H1 (cell line): ENCODE measurements around the gene STAU1. TPM values are rescaled to one million over a fixed set of nuclear protein-coding genes. Genes with fewer than 3 reads are reported as not detected.

Source experiments
- CTCF ChIA-PET: fragments of 300-600 bp; sonication (Branson Sonifier 250); formaldehyde crosslinking; loops from one replicate; lab custom pipeline; 2021; ENCODE audit not compliant: partially characterized antibody; lab: Charles Lee
- POLR2A ChIA-PET: fragments of 300-600 bp; sonication (Branson Sonifier 250); formaldehyde crosslinking; loops from one replicate; lab custom pipeline; 2021; ENCODE audit warnings: inconsistent platforms; ENCODE audit not compliant: partially characterized antibody; lab: Charles Lee
- DNase-seq, 2 experiments: peaks; one replicate each; pipeline versions ENCODE4 v3.0.0 to v3.0.0-alpha.2; 2010 to 2022; ENCODE audit warnings: low spot score in 2 of 2, low read depth in 1 of 2, mixed read lengths in 1 of 2
- FAIRE-seq: peaks from 2 replicates; lab custom pipeline; 2011; peaks lifted over from hg19 to GRCh38; lab: Jason Lieb, UNC
- H2AFZ ChIP-seq: 2 replicates; pipeline ENCODE4 v1.8.1; 2012; ENCODE audit warnings: low read length, inconsistent platforms
- H2AK5ac ChIP-seq: 2 replicates; pipeline ENCODE4 v1.6.1; 2013; ENCODE audit warnings: low read depth, low read length
- H2BK120ac ChIP-seq: replicated peaks from 2 replicates; pipeline ENCODE3; 2013; ENCODE audit warnings: low read depth, low read length, inconsistent platforms
- H2BK12ac ChIP-seq: 2 replicates; pipeline ENCODE4 v1.6.1; 2013; ENCODE audit warnings: low read depth, low read length
- H2BK15ac ChIP-seq: 2 replicates; pipeline ENCODE4 v1.6.1; 2013; ENCODE audit warnings: low read length
- H2BK20ac ChIP-seq: 2 replicates; pipeline ENCODE4 v1.6.1; 2013; ENCODE audit warnings: low read length
- H2BK5ac ChIP-seq: 2 replicates; pipeline ENCODE4 v1.6.1; 2013; ENCODE audit warnings: low read depth, low read length
- H3K14ac ChIP-seq: 2 replicates; pipeline ENCODE4 v1.6.1; 2013; ENCODE audit warnings: inconsistent platforms; ENCODE audit not compliant: insufficient read length
- H3K18ac ChIP-seq: 2 replicates; pipeline ENCODE4 v1.6.1; 2013; ENCODE audit warnings: low read length; ENCODE audit errors: extremely low read depth
- H3K23ac ChIP-seq: 2 replicates; pipeline ENCODE4 v1.6.1; 2013; ENCODE audit warnings: inconsistent platforms; ENCODE audit not compliant: insufficient read length
- H3K23me2 ChIP-seq: 2 replicates; pipeline ENCODE4 v1.6.1; 2013; ENCODE audit warnings: low read depth, low read length
- H3K27ac ChIP-seq: 2 replicates; pipeline ENCODE4 v1.6.1; 2011; ENCODE audit warnings: low read depth, low read length, inconsistent platforms
- H3K27me3 ChIP-seq, 4 experiments: replicated peaks in 1 of 4; 1 replicate in 1 of 4; 2 replicates in 3 of 4; pipeline versions ENCODE4 v1.6.1 to v1.8.1; 2011 to 2013; ENCODE audit warnings: low read length in 3 of 4, mild to moderate bottlenecking in 3 of 4, inconsistent platforms in 2 of 4, mixed read lengths in 2 of 4, moderate library complexity in 1 of 4; ENCODE audit not compliant: control insufficient read depth in 3 of 4, insufficient read depth in 3 of 4; ENCODE audit errors: extremely low read depth in 1 of 4
- H3K36me3 ChIP-seq, 4 experiments: 2 replicates each; pipeline versions ENCODE4 v1.6.1 to v1.8.1; 2011 to 2013; ENCODE audit warnings: mild to moderate bottlenecking in 4 of 4, low read length in 3 of 4, moderate library complexity in 2 of 4, control low read depth in 1 of 4, inconsistent platforms in 1 of 4; ENCODE audit not compliant: insufficient read depth in 4 of 4, control insufficient read depth in 2 of 4
- H3K4ac ChIP-seq: replicated peaks from 2 replicates; pipeline ENCODE3; 2013; ENCODE audit warnings: low read length, low read depth, mixed read lengths, inconsistent platforms; ENCODE audit not compliant: insufficient read length
- H3K4me1 ChIP-seq, 4 experiments: replicated peaks in 1 of 4; 1 replicate in 1 of 4; 2 replicates in 3 of 4; pipeline versions ENCODE4 v1.6.1 to v1.8.1; 2011 to 2013; ENCODE audit warnings: low read length in 3 of 4, inconsistent platforms in 2 of 4, mixed read lengths in 1 of 4; ENCODE audit not compliant: insufficient read depth in 4 of 4, control insufficient read depth in 3 of 4
- H3K4me2 ChIP-seq, 2 experiments: 2 replicates each; pipeline versions ENCODE4 v1.6.1 to v1.8.1; 2011 to 2013; ENCODE audit warnings: low read depth in 2 of 2, low read length in 2 of 2, control low read depth in 1 of 2, inconsistent platforms in 1 of 2, mild to moderate bottlenecking in 1 of 2; ENCODE audit not compliant: insufficient read depth in 1 of 2
- H3K4me3 ChIP-seq, 4 experiments: fragments of 200-600, 300-600 bp in 1 of 4; sonication (generic), shearing (Covaris generic), sonication (Bioruptor Twin) in 1 of 4; 2 replicates each; pipeline versions ENCODE4 v1.5.1 to v1.8.1; 2011 to 2016; ENCODE audit warnings: low read length in 4 of 4, low read depth in 3 of 4, control low read depth in 2 of 4, inconsistent platforms in 2 of 4, mild to moderate bottlenecking in 2 of 4, mixed read lengths in 1 of 4, moderate library complexity in 1 of 4; ENCODE audit not compliant: insufficient read depth in 2 of 4; ENCODE audit errors: extremely low read depth in 1 of 4
- H3K56ac ChIP-seq: replicated peaks from 2 replicates; pipeline ENCODE3; 2013; ENCODE audit warnings: low read depth, mild to moderate bottlenecking, mixed read lengths, low read length, inconsistent platforms; ENCODE audit not compliant: insufficient read length
- H3K79me1 ChIP-seq: 2 replicates; pipeline ENCODE4 v1.6.1; 2013; ENCODE audit warnings: low read depth, low read length, control low read depth
- H3K79me2 ChIP-seq, 2 experiments: 2 replicates each; pipeline versions ENCODE4 v1.6.1 to v1.8.1; 2012 to 2013; ENCODE audit warnings: low read length in 2 of 2, mild to moderate bottlenecking in 2 of 2, inconsistent platforms in 1 of 2; ENCODE audit not compliant: insufficient read depth in 2 of 2, control insufficient read depth in 1 of 2
- H3K9ac ChIP-seq, 4 experiments: replicated peaks in 1 of 4; 1 replicate in 1 of 4; 2 replicates in 3 of 4; pipeline versions ENCODE4 v1.6.1 to v1.8.1; 2011 to 2013; ENCODE audit warnings: low read depth in 3 of 4, low read length in 3 of 4, control low read depth in 2 of 4, mild to moderate bottlenecking in 2 of 4, moderate library complexity in 2 of 4, inconsistent platforms in 1 of 4; ENCODE audit errors: extremely low read depth in 1 of 4
- H3K9me3 ChIP-seq, 2 experiments: 2 replicates each; pipeline versions ENCODE4 v1.6.1 to v1.8.1; 2012 to 2013; ENCODE audit warnings: mild to moderate bottlenecking in 2 of 2, moderate library complexity in 2 of 2, control low read depth in 1 of 2, inconsistent platforms in 1 of 2, low read depth in 1 of 2, low read length in 1 of 2, mixed read lengths in 1 of 2; ENCODE audit not compliant: insufficient read depth in 2 of 2
- H4K20me1 ChIP-seq, 2 experiments: replicated peaks in 1 of 2; 2 replicates each; pipeline versions ENCODE3 to v1.8.1; 2011 to 2013; ENCODE audit warnings: inconsistent platforms in 2 of 2, low read length in 2 of 2, mild to moderate bottlenecking in 1 of 2; ENCODE audit not compliant: insufficient read depth in 2 of 2, control insufficient read depth in 1 of 2
- H4K5ac ChIP-seq: 2 replicates; pipeline ENCODE4 v1.6.1; 2013; ENCODE audit warnings: low read length, low read depth, mixed read lengths, inconsistent platforms; ENCODE audit not compliant: insufficient read length
- H4K8ac ChIP-seq: 2 replicates; pipeline ENCODE4 v1.8.0; 2013; ENCODE audit warnings: mild to moderate bottlenecking, moderate library complexity, low read length, inconsistent platforms; ENCODE audit not compliant: insufficient read depth; ENCODE audit errors: extremely low read depth
- H4K91ac ChIP-seq: replicated peaks from 2 replicates; pipeline ENCODE3; 2013; ENCODE audit warnings: low read length, mixed read lengths, inconsistent platforms; ENCODE audit not compliant: insufficient read length
- ATF3 ChIP-seq: IDR thresholded peaks from 2 replicates; pipeline ENCODE4 v1.6.1; 2011; ENCODE audit warnings: low read depth, mild to moderate bottlenecking, low read length; ENCODE audit not compliant: insufficient read depth
- CBX5 ChIP-seq: fragments of 300-800, 300-1000 bp; sonication (generic); IDR thresholded peaks from 2 replicates; pipeline ENCODE4 v1.7.1; 2016; ENCODE audit warnings: antibody characterized with exemption, low read length, low read depth
- GABPA ChIP-seq: IDR thresholded peaks from 2 replicates; pipeline ENCODE4 v1.6.1; 2011; ENCODE audit warnings: mild to moderate bottlenecking, low read length, moderate library complexity, borderline replicate concordance; ENCODE audit not compliant: insufficient read depth
- KDM4A ChIP-seq: IDR thresholded peaks from one replicate; pipeline ENCODE4 v1.7.1; 2012; ENCODE audit warnings: low read depth, mild to moderate bottlenecking, moderate library complexity, low read length, inconsistent platforms; ENCODE audit not compliant: severe bottlenecking
- NANOG ChIP-seq: IDR thresholded peaks from 2 replicates; pipeline ENCODE4 v1.6.1; 2011; ENCODE audit warnings: low read length, low read depth, mild to moderate bottlenecking, inconsistent platforms; ENCODE audit not compliant: insufficient read depth, poor library complexity, severe bottlenecking
- SIX5 ChIP-seq: IDR thresholded peaks from 2 replicates; pipeline ENCODE4 v1.6.1; 2011; ENCODE audit warnings: mild to moderate bottlenecking, low read depth, low read length
- WGBS, 2 experiments: shearing (Covaris generic) in 1 of 2; methylation state at CpG; one replicate each; pipeline versions ENCODE4 v1.1.6 to v1.1.7; 2013 to 2015; ENCODE audit warnings: low lambda C conversion rate in 2 of 2, mixed read lengths in 2 of 2, inconsistent platforms in 1 of 2, low coverage in 1 of 2, missing lambda C conversion rate in 1 of 2; ENCODE audit not compliant: insufficient replicate concordance in 2 of 2, insufficient coverage in 1 of 2, insufficient read length in 1 of 2; ENCODE audit errors: extremely low coverage in 1 of 2, missing lambda C conversion rate in 1 of 2; 5-methylcytosine and 5-hydroxymethylcytosine counted together
- polyA plus RNA-seq, 7 experiments: library from polyadenylated mRNA; depleted of rRNA in 3 of 7; stranded (reverse) in 5 of 7; unstranded in 2 of 7; fragments of >200 nt in 5 of 7; fragments of 200-250 nt in 2 of 7; gene quantifications; 1 replicate in 5 of 7; 2 replicates in 1 of 7; 4 replicates in 1 of 7; pipeline versions ENCODE4 v1.2.1 to v1.2.3, GENCODE V29; 2011 to 2013; ENCODE audit warnings: missing spikeins in 2 of 7, mixed read lengths in 2 of 7
- total RNA-seq: library from RNA; stranded (reverse); fragmentation: NEBNext Ultra II Directional; extraction: Animal tissue kit (Norgen Biotek cat#: 25700); gene quantifications from 2 replicates; pipeline ENCODE4 v1.2.1, GENCODE V29; 2021
- TF ChIP-seq, protein P1 (sequence below): IDR thresholded peaks from 2 replicates; pipeline ENCODE4 v1.6.1; 2012; ENCODE audit warnings: inconsistent platforms
- TF ChIP-seq, protein P2 (sequence below), 3 experiments: IDR thresholded peaks; 1 replicate in 2 of 3; 2 replicates in 1 of 3; pipeline versions ENCODE4 v1.5.1 to v1.6.1; 2011; ENCODE audit warnings: low read length in 3 of 3, mild to moderate bottlenecking in 3 of 3, inconsistent platforms in 2 of 3, low read depth in 1 of 3, moderate library complexity in 1 of 3; ENCODE audit not compliant: insufficient read depth in 1 of 3; ENCODE audit errors: control extremely low read depth in 1 of 3

The STAU1 gene
- total and polyA plus RNA-seq, 2 of the 8 experiments (the other 6 are each of a cell fraction or from before 2014, with no cell fraction given) = 41.4 to 107 TPM

DNA sequence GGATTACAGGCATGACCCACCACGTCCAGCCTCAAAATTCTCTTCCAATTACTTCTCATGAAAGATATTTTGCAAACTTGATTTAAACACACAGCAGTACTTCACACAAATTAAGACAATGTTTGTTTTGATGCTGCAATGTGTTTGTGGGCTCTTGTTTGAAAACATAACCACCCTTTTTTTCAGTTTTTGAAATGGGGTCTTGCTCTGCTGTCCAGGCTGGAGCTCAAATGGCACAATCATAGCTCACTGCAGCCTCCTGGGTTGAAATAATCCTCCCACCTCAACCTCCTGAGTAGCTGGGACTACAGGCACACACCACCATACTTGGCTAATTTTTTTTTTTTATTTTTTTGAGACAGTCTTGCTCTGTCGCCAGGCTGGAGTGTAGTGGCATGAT lies 31.0 kb downstream of the STAU1 start:
- Histone ChIP-seq H3K79me1 (peaks cover 2% of the 10 kb centered on the region; the same call in 1 of the 2 replicates), H4K8ac (no peak overlapping the region), H3K4me3 (no peak overlapping the region)
- TF ChIP-seq CBX5 (no peak), NANOG (no peak), SIX5 (no peak), ATF3 (no peak), GABPA (no peak), KDM4A (no peak)
- TF ChIP-seq, protein P1, sequence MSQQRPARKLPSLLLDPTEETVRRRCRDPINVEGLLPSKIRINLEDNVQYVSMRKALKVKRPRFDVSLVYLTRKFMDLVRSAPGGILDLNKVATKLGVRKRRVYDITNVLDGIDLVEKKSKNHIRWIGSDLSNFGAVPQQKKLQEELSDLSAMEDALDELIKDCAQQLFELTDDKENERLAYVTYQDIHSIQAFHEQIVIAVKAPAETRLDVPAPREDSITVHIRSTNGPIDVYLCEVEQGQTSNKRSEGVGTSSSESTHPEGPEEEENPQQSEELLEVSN = no peak
- TF ChIP-seq, protein P2, sequence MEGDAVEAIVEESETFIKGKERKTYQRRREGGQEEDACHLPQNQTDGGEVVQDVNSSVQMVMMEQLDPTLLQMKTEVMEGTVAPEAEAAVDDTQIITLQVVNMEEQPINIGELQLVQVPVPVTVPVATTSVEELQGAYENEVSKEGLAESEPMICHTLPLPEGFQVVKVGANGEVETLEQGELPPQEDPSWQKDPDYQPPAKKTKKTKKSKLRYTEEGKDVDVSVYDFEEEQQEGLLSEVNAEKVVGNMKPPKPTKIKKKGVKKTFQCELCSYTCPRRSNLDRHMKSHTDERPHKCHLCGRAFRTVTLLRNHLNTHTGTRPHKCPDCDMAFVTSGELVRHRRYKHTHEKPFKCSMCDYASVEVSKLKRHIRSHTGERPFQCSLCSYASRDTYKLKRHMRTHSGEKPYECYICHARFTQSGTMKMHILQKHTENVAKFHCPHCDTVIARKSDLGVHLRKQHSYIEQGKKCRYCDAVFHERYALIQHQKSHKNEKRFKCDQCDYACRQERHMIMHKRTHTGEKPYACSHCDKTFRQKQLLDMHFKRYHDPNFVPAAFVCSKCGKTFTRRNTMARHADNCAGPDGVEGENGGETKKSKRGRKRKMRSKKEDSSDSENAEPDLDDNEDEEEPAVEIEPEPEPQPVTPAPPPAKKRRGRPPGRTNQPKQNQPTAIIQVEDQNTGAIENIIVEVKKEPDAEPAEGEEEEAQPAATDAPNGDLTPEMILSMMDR (IDR thresholded peaks at IDR 0.05; ENCODE audit: control extremely low read depth in 1 of 3, insufficient read depth in 1 of 3, low read depth in 1 of 3, low read length in 3 of 3) = no peak
- TF ChIP-seq, all 59 proteins: peak for 0
- no peaks in the 10 kb centered on the region for H3K4me1 ChIP-seq
- no peak overlapping the region for H3K4me2 ChIP-seq
- H3K79me2 ChIP-seq = peaks cover 0 to 61% of the 10 kb centered on the region in 2 experiments; a peak in 2 of 4 replicates
- no peak overlapping the region for H2AFZ ChIP-seq
- no peak overlapping the region for H2BK120ac ChIP-seq
- no peak overlapping the region for H3K18ac ChIP-seq
- H3K9ac ChIP-seq = no peak overlapping the region
- H2BK5ac ChIP-seq = no peak overlapping the region
- H3K27me3 ChIP-seq = no peaks in the 10 kb centered on the region
- no peaks in the 10 kb centered on the region; a peak in 1 of 8 replicates for H3K36me3 ChIP-seq
- H4K5ac ChIP-seq = no peak overlapping the region
- no peak overlapping the region for H3K56ac ChIP-seq
- H4K20me1 ChIP-seq = peaks cover 3% of the 10 kb centered on the region in 2 experiments
- H3K4ac ChIP-seq = no peak overlapping the region
- H3K23ac ChIP-seq = no peak overlapping the region
- H3K9me3 ChIP-seq = no peaks in the 10 kb centered on the region
- H2BK15ac ChIP-seq = no peak overlapping the region
- no peaks in the 10 kb centered on the region for H3K23me2 ChIP-seq
- no peak overlapping the region for H3K27ac ChIP-seq
- no peak for DNase-seq
- no peak overlapping the region for H4K91ac ChIP-seq
- H2AK5ac ChIP-seq = no peak overlapping the region
- no peak overlapping the region for H3K14ac ChIP-seq
- POLR2A ChIA-PET = no interaction called here
- H2BK20ac ChIP-seq = no peak overlapping the region
- CTCF ChIA-PET = interaction anchor here (0.6 to 1.0 kb wide), 2 partner anchors 11 to 16 kb away, joined by 3 read pairs; no protein-coding TSS in a partner anchor
- WGBS, 2 experiments = 89% methylated on average over 2 of the region's 2 CpGs; no CpG with 5 or more reads in 1 of the 2 experiments
- no peak for FAIRE-seq
- no peak overlapping the region for H2BK12ac ChIP-seq
